H54 (cell line): ENCODE data around the gene TCL1A.
"Not testable (repeated sequence)": the region's sequence is repeated elsewhere in the genome, so short reads cannot be mapped to it uniquely, and the experiment has no call there.

ENCODE experiments used
- DNase-seq: peaks from one replicate; pipeline ENCODE4 v3.0.0; 2011; ENCODE audit warnings: low spot score, mixed read lengths; ENCODE audit not compliant: insufficient read length
- FAIRE-seq: peaks from 3 replicates; lab custom pipeline; 2011; peaks lifted over from hg19 to GRCh38; lab: Jason Lieb, UNC
- POLR2A ChIP-seq: IDR thresholded peaks from 2 replicates; pipeline ENCODE4 v1.6.1; 2011; ENCODE audit warnings: low read depth, mild to moderate bottlenecking, low read length

The TCL1A gene

GRCh38 chr14:95679148-95679815, 34.6 kb downstream of the TCL1A start:
- DNase-seq (no peak), FAIRE-seq (no peak)
- no peak for TF ChIP-seq POLR2A

GRCh38 chr14:95677179-95677835, 36.6 kb downstream of the TCL1A start:
- TF ChIP-seq POLR2A = no peak
- no peak for FAIRE-seq

GRCh38 chr14:95675486-95675885, 38.4 kb downstream of the TCL1A start:
- no peak for TF ChIP-seq POLR2A
- DNase-seq (no peak), FAIRE-seq (no peak)

More at GRCh38 chr14:95677179-95677835, 36.6 kb downstream of the TCL1A start:
- no peak for DNase-seq

GRCh38 chr14:95674613-95675012, 39.3 kb downstream of the TCL1A start:
- no peak for TF ChIP-seq POLR2A

GRCh38 chr14:95668235-95668772, 45.6 kb downstream of the TCL1A start:
- DNase-seq (no peak), FAIRE-seq (no peak)
- TF ChIP-seq POLR2A = no peak

More at GRCh38 chr14:95674613-95675012, 39.3 kb downstream of the TCL1A start:
- no peak for DNase-seq
- no peak for FAIRE-seq

- no peak for TF ChIP-seq POLR2A
- FAIRE-seq (no peak), DNase-seq (no peak)
Observed at GRCh38 chr14:95667249-95667693, 46.7 kb downstream of the TCL1A start.

GRCh38 chr14:95666450-95666849, 47.5 kb downstream of the TCL1A start:
- FAIRE-seq = no peak
- TF ChIP-seq POLR2A = no peak
- DNase-seq = no peak

- FAIRE-seq, DNase-seq: not testable (repeated sequence)
Observed at GRCh38 chr14:95665530-95665929, 48.4 kb downstream of the TCL1A start.

GRCh38 chr14:95664546-95664945, 49.4 kb downstream of the TCL1A start:
- DNase-seq (no peak), FAIRE-seq (no peak)
- no peak for TF ChIP-seq POLR2A

- no peak for TF ChIP-seq POLR2A
- DNase-seq (no peak), FAIRE-seq (no peak)
Observed at GRCh38 chr14:95664066-95664465, 49.9 kb downstream of the TCL1A start.

- FAIRE-seq (no peak), DNase-seq (no peak)
- TF ChIP-seq POLR2A = no peak
Observed at GRCh38 chr14:95663226-95663797, 50.6 kb downstream of the TCL1A start.

- no peak for DNase-seq
- no peak for TF ChIP-seq POLR2A
- FAIRE-seq = no peak
Observed at GRCh38 chr14:95662376-95663186, 51.3 kb downstream of the TCL1A start.

GRCh38 chr14:95660651-95661515, 53.0 kb downstream of the TCL1A start:
- no peak for TF ChIP-seq POLR2A
- DNase-seq (no peak), FAIRE-seq (no peak)

- TF ChIP-seq POLR2A = no peak
- no peak for FAIRE-seq
- no peak for DNase-seq
Observed at GRCh38 chr14:95659990-95660385, 53.9 kb downstream of the TCL1A start.
